GM19328 (cell line): ENCODE measurements around the gene USP12.
"Not testable (repeated sequence)": the region's sequence is repeated elsewhere in the genome, so short reads cannot be mapped to it uniquely, and the experiment has no call there.

Source experiments
- ATAC-seq: cut with Tn5 transposase; IDR thresholded peaks from one replicate; pipeline ENCODE4 v1.9.1; 2021; ENCODE audit warnings: mild to moderate bottlenecking, moderate library complexity; ENCODE audit not compliant: unreplicated experiment

Gene USP12

GRCh38 chr13:27171244-27171826 is at the start of gene USP12:
Gene USP12, minus strand, starts transcription at chr13:27171811. Its CDS starts 172 bp downstream, at chr13:27171639.
- peak; percentile 17 for ATAC-seq

DNA sequence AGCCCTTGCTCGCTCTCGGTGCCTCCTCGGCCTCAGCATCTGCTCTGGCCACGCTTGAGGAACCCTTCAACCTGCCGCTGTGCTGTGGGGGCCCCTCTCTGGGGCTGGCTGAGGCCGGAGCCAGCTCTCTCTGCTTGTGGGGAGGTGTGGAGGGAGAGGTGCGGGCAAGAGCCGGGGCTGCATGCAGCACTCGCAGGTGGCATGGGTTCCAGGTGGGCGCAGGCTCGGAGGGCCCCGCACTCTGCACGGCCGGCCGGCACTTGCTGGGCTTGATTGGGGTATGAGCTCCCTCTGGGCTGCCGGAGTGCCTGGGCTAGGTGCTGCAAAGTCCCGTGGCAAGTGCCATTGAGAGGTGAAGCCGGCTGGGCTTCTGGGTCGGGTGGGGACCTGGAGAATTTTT is 48.0 kb upstream of the USP12 start:
- ATAC-seq = no peak

- ATAC-seq = not testable (repeated sequence)
Measured at GRCh38 chr13:27218861-27219260, 47.2 kb upstream of the USP12 start.

DNA sequence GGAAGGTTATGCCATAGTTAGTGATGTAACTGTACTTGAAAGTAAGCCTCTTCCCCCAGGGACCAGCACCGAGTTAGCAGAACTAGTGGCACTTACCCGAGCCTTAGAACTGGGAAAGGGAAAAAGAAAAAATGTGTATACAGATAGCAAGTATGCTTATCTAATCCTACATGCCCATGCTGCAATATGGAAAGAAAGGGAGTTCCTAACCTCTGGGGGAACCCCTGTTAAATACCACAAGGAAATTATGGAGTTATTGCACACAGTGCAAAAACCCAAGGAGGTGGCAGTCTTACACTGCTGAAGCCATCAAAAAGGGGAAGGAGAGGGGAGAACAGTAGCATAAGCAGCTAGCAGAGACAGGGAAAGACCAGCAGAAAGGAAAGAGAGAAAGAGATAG is 46.2 kb upstream of the USP12 start:
- ATAC-seq = not testable (repeated sequence)

DNA sequence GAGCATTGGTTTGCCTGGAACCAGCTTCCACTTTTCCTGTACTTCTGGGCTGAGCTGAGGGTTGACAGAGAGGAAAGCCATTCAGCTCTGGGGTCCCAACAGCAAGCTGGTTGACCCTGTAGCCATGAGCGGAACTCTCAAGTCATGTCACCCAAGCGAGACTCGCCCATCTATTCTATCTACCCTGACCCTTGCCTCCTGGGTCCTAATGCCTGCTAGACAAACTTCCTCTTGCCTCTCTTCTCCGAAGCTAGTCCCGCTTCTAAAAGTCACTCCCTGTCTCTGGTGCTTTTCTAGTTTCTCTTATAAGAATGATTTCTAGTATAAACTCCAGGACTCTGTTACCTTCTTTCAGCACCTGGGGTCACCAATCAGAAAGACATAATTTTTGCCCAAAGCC is 41.8 kb upstream of the USP12 start:
- ATAC-seq = not testable (repeated sequence)

- no peak for ATAC-seq
Measured at GRCh38 chr13:27211771-27212364, 40.3 kb upstream of the USP12 start.

DNA sequence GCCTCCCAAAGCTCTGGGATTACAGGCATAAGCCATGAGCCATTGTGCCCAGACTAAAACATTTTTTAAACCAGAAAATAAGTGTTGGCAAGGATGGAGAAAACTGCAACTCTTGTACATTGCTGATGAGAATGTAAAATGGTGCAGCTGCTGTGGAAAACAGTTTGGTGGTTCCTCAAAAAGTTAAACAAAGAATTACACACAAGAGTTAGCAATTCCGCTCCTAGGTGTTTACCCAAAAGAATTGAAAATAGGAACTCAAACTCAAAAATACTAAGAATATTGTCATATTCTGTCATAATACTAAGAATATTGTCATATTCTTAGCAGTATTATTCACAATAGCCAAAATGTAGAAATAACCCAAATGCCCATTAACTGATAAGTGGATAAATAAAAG is 39.7 kb upstream of the USP12 start:
- ATAC-seq = no peak

- no peak for ATAC-seq
Measured at GRCh38 chr13:27208514-27208913, 36.9 kb upstream of the USP12 start.

GRCh38 chr13:27203854-27204253 is 32.2 kb upstream of the USP12 start:
- no peak for ATAC-seq

- no peak for ATAC-seq
Measured at GRCh38 chr13:27203186-27203585, 31.6 kb upstream of the USP12 start.

GRCh38 chr13:27201661-27202060 is 30.1 kb upstream of the USP12 start:
- no peak for ATAC-seq

DNA sequence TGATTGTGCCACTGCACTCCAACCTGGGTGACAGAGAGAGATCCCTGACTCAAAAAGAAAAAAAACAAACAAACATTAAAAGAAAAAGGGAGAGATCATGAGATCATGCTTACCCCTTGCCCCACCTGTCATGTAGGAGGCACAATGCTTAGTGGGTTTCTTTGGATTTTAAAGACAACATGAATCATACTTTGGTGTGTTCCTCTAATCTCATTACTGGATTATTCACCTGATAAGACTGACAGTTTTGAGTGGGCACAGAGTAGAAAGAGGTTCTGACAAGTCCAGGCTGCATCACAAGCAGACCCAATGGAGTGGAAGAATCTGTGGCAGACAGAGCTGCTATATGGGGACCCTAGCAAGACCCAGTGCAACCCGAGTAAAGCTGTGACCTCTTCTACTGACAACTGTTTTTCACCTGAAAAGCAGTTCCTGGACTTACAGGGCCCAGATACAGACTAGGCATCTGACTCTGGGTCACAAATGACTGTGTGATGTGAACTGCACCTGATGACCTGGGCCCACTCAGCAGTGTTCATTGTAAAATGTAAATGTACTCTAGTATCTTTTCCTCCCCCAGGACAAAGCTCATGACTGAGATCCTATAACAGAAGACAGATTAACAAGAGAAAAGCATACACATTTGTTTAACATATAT is 28.9 kb upstream of the USP12 start:
- ATAC-seq = no peak

DNA sequence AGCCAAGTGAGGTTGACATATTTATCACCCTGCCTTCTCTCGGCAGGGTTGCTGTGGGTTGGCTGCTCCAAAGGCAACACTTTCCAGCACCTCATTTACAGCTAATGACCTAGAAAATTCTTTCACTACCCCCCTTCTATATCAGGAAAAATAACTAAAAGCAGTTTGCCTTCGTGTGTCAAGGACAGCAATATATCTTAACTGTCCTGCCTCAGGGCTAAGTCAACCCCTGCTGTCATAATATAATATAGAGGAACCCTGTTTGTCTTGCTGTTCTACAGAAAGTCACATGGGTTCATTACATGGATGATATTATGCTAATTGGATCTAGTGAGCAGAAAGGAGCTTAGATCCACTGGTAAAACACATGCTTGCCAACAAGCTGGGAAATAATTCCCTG is 28.1 kb upstream of the USP12 start:
- no peak for ATAC-seq

GRCh38 chr13:27199211-27199610 is 27.6 kb upstream of the USP12 start:
- ATAC-seq = no peak

- ATAC-seq = no peak
Measured at GRCh38 chr13:27194895-27195764, 23.5 kb upstream of the USP12 start.

GRCh38 chr13:27194209-27194608 is 22.6 kb upstream of the USP12 start:
- ATAC-seq = no peak

DNA sequence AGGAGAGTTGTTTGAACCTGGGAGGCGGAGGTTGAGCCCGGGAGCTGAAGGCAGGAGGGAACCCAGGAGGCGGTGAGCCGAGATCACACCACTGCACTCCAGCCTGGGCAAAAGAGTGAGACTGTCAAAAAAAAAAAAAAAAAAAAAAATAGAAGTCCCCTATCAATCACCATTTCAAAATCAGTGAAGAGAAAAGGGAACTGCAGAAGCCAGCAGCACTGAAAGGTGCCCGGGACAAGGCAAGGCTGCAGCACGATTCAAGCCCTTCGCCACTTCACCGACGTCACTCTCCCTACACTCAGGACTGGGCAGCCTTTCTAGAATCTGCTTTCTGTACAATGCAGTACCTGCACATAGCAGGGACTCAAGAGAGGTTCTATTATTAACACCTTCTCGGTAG is 21.9 kb upstream of the USP12 start:
- no peak for ATAC-seq

DNA sequence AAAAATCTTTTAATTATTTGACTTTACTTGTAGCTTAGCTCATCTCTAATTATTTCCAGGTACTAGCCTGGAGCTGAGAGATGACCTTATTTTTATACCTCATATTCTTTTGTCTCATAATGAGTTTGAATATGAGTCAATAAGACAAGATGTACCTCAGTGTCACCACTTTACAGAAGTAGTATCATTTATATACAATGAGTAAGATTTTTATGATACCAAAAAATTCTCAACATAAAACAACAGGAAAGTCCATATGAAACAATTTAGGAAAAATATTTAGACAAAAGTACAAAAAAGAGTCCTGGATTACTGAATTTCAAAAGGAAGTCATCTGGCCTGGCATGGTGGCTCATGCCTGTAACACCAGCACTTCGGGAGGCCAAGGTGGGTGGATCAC is 21.4 kb upstream of the USP12 start:
- ATAC-seq = no peak

DNA sequence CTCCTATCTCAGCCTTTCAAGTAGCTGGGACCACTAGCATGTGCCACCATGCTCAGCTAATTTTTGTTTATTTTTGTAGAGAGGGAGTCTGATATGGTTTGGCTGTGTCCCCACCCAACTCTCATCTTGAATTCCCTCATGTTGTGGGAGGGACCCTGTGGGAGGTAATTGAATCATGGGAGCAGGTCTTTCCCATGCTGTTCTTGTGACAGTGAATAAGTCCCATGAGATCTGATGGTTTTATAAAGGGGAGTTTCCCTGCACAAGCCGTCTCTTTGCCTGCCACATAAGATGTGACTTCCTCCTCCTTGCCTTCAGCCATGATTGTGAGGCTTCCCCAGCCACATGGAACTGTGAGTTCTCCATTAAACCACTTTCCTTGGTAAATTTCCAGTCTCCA is 20.8 kb upstream of the USP12 start:
- not testable (repeated sequence) for ATAC-seq

DNA sequence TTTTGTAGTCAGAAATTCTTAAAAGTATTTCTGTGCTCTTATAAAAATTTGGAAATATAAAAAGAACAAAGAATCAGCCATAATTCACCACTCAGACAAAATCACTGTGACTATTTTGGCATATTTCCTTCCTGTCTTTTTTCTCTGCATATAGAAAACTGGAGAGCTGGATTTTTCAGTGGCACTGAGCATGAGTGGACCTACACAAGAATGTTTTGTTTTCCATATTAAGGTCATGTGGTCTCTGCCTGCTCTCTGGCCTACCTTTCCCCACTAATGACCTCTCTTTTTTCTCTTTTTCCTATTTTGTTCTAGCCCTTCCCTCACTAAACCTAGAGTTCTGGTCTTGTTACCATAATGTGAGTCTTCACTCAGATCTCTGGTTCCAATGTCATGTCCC is 17.6 kb upstream of the USP12 start:
- no peak for ATAC-seq

GRCh38 chr13:27188239-27188638 is 16.6 kb upstream of the USP12 start:
- ATAC-seq = no peak

- ATAC-seq = no peak
Measured at GRCh38 chr13:27186295-27186694, 14.7 kb upstream of the USP12 start.
